HEK293 (cell line): ENCODE measurements around the gene HTR3B.
"Not testable (repeated sequence)": the region's sequence is repeated elsewhere in the genome, so short reads cannot be mapped to it uniquely, and the experiment has no call there.

ENCODE experiments used
- CTCF ChIA-PET: fragments of 350-600 bp; formaldehyde crosslinking; extraction: SDS; loops from one replicate; lab custom pipeline; 2021; ENCODE audit warnings: antibody characterized with exemption; lab: Yijun Ruan, JAX
- POLR2A ChIA-PET: fragments of 300-600 bp; formaldehyde crosslinking; extraction: SDS; loops from one replicate; lab custom pipeline; 2020; ENCODE audit warnings: antibody characterized with exemption, inconsistent platforms; lab: Yijun Ruan, JAX
- H3K27ac ChIP-seq: fragments of 200-500 bp; sonication (Bioruptor generic); 2 replicates; pipeline ENCODE4 v1.5.1; 2014; ENCODE audit warnings: low read depth, low read length, control low read depth, inconsistent platforms; ENCODE audit errors: extremely low read depth
- H3K36me3 ChIP-seq, 2 experiments: fragments of 200-500 bp in 1 of 2; sonication (Bioruptor generic) in 1 of 2; 1 replicate in 1 of 2; 2 replicates in 1 of 2; pipeline ENCODE4 v1.5.1; 2014 to 2017; ENCODE audit warnings: inconsistent platforms in 2 of 2, low read length in 2 of 2; ENCODE audit not compliant: control insufficient read depth in 2 of 2, insufficient read depth in 1 of 2
- H3K4me1 ChIP-seq: fragments of 200-500 bp; sonication (Bioruptor generic); 2 replicates; pipeline ENCODE4 v1.5.1; 2014; ENCODE audit warnings: mild to moderate bottlenecking, low read length, inconsistent platforms; ENCODE audit not compliant: control insufficient read depth, insufficient read depth
- H3K4me3 ChIP-seq: 2 replicates; pipeline ENCODE4 v1.5.1; 2011; ENCODE audit warnings: low read depth, mild to moderate bottlenecking, control low read depth, low read length, moderate library complexity
- H3K9me3 ChIP-seq: fragments of 200-500 bp; sonication (Bioruptor generic); 2 replicates; pipeline ENCODE4 v1.5.1; 2014; ENCODE audit warnings: low read depth, low read length, inconsistent platforms; ENCODE audit not compliant: control insufficient read depth, insufficient read depth
- IKZF3 ChIP-seq: fragments of 450-650 bp; IDR thresholded peaks from 2 replicates; pipeline ENCODE4 v1.5.0; 2018; ENCODE audit warnings: missing biosample characterization, mild to moderate bottlenecking, missing genetic modification characterization, moderate library complexity
- KLF10 ChIP-seq: fragments of 450-650 bp; IDR thresholded peaks from 2 replicates; pipeline ENCODE4 v1.5.1; 2018; ENCODE audit warnings: missing biosample characterization, mild to moderate bottlenecking, missing genetic modification characterization
- KLF17 ChIP-seq: fragments of 450-650 bp; formaldehyde crosslinking; IDR thresholded peaks from 2 replicates; pipeline ENCODE4 v1.5.1; 2016; ENCODE audit warnings: missing biosample characterization, missing genetic modification characterization
- MYNN ChIP-seq: fragments of 450-650 bp; formaldehyde crosslinking; IDR thresholded peaks from 2 replicates; pipeline ENCODE4 v1.5.1; 2016; ENCODE audit warnings: missing biosample characterization, missing genetic modification characterization, borderline replicate concordance
- MZF1 ChIP-seq: fragments of 450-650 bp; formaldehyde crosslinking; IDR thresholded peaks from 2 replicates; pipeline ENCODE4 v1.5.1; 2017; ENCODE audit warnings: missing biosample characterization, missing genetic modification characterization, borderline replicate concordance
- PRDM1 ChIP-seq: fragments of 450-650 bp; formaldehyde crosslinking; IDR thresholded peaks from 2 replicates; pipeline ENCODE4; 2016; ENCODE audit warnings: missing biosample characterization, missing genetic modification characterization
- SP7 ChIP-seq: fragments of 450-650 bp; formaldehyde crosslinking; IDR thresholded peaks from 2 replicates; pipeline ENCODE4 v1.5.1; 2016; ENCODE audit warnings: missing biosample characterization, missing genetic modification characterization
- ZBTB1 ChIP-seq: fragments of 450-650 bp; formaldehyde crosslinking; IDR thresholded peaks from 2 replicates; pipeline ENCODE4 v1.5.1; 2016; ENCODE audit warnings: missing biosample characterization, missing genetic modification characterization
- ZBTB17 ChIP-seq: fragments of 450-650 bp; formaldehyde crosslinking; IDR thresholded peaks from 2 replicates; pipeline ENCODE4 v1.5.1; 2016; ENCODE audit warnings: missing biosample characterization, missing genetic modification characterization
- ZNF19 ChIP-seq: fragments of 450-650 bp; formaldehyde crosslinking; IDR thresholded peaks from 2 replicates; pipeline ENCODE4; 2016; ENCODE audit warnings: missing biosample characterization, missing genetic modification characterization, low read depth
- ZNF23 ChIP-seq: fragments of 450-650 bp; formaldehyde crosslinking; IDR thresholded peaks from 2 replicates; pipeline ENCODE4 v1.5.1; 2016; ENCODE audit warnings: missing biosample characterization, missing genetic modification characterization, borderline replicate concordance
- ZNF311 ChIP-seq: fragments of 450-650 bp; formaldehyde crosslinking; IDR thresholded peaks from 2 replicates; pipeline ENCODE4 v1.5.1; 2017; ENCODE audit warnings: missing biosample characterization, missing genetic modification characterization, borderline replicate concordance
- ZNF394 ChIP-seq: fragments of 450-650 bp; formaldehyde crosslinking; IDR thresholded peaks from 2 replicates; pipeline ENCODE4 v1.5.1; 2016; ENCODE audit warnings: missing biosample characterization, missing genetic modification characterization, mild to moderate bottlenecking, moderate library complexity, borderline replicate concordance
- ZNF548 ChIP-seq: fragments of 450-650 bp; formaldehyde crosslinking; IDR thresholded peaks from 2 replicates; pipeline ENCODE4 v1.5.1; 2016; ENCODE audit warnings: missing biosample characterization, missing genetic modification characterization
- ZSCAN30 ChIP-seq: fragments of 450-650 bp; IDR thresholded peaks from 2 replicates; pipeline ENCODE4 v1.5.1; 2018; ENCODE audit warnings: missing biosample characterization, mild to moderate bottlenecking, missing genetic modification characterization, moderate library complexity
- TF ChIP-seq, protein P1 (sequence below): fragments of 450-650 bp; formaldehyde crosslinking; IDR thresholded peaks from 2 replicates; pipeline ENCODE4 v1.5.1; 2016; ENCODE audit warnings: missing biosample characterization, missing genetic modification characterization

HTR3B gene

GRCh38 chr11:113908098-113908497, 3.5 kb downstream of the HTR3B start (continued):
- TF ChIP-seq ZSCAN30 (tag by site-specific recombination) (0 out of 2 replicates have a peak, but pooled peaks have one; percentile 31), KLF10 (tag by site-specific recombination) (0 out of 2 replicates have a peak, but pooled peaks have one; percentile 37), IKZF3 (tag by site-specific recombination) (peak; percentile 85), ZNF311 (no peak), ZNF394 (tag by site-specific recombination) (no peak; the same call in 1 of the 2 replicates), MZF1 (tag by site-specific recombination) (peak; percentile 41; the same call in 1 of the 2 replicates), ZNF548 (tag by site-specific recombination) (no peak), SP7 (peak; percentile 83)

DNA sequence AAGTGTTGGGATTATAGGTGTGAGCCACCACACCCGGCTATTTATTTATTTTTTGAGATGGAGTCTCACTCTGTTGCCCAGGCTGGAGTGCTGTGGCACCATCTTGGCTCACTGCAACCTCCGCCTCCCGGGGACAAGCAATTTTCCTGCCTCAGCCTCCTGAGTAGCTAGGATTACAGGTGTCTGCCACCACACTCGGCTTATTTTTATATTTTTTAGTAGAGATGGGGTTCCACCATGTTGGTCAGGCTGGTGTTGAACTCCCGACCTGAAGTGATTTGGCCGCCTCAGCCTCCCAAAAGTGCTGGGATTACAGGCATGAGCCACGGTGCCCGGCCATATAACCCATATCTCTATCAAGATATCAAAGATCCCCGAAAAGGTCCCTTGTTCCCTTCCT, 6.9 kb downstream of the HTR3B start:
- POLR2A ChIA-PET = not testable (repeated sequence)
- CTCF ChIA-PET = interaction anchor here (1.6 kb wide), 1 partner anchor 15 kb away, joined by 5 read pairs; no protein-coding TSS in a partner anchor
- H3K4me1 ChIP-seq = peaks cover 14% of the 10 kb centered on the region

DNA sequence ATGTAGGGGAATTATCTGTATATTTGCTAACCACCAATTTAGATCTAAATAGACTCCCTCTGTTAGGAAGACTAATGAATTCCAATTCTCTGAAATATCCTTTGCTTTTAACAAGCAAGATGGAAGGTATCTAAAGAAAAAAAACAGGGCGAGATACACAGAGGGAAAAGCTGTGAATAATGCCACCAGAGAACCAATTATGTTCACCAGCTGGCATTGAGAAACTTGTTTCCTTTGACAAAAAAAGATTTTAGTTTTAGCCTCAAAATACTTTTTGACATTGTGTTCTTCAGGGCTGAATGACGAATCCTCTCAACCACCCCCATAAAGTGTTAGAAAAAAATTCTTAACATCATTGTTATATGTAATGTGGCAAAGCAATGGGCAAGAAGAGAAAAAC, 19.0 kb downstream of the HTR3B start:
- Histone ChIP-seq H3K4me1 (no peaks in the 10 kb centered on the region), H3K4me3 (no peak overlapping the region), H3K27ac (no peak overlapping the region), H3K36me3 (no peaks in the 10 kb centered on the region), H3K9me3 (no peaks in the 10 kb centered on the region)
- TF ChIP-seq KLF17 (tag by site-specific recombination) (no peak), ZNF19 (no peak), MYNN (no peak), ZBTB1 (no peak), ZNF23 (tag by site-specific recombination) (no peak)
- ChIA-PET POLR2A (no interaction called here), CTCF (interaction anchor here (1.1 to 1.8 kb wide), 2 partner anchors 28 to 337 kb away, joined by 3 to 5 read pairs; no protein-coding TSS in a partner anchor)

More for the DNA sequence above, 6.9 kb downstream of the HTR3B start:
- not testable (repeated sequence) for H3K4me3 ChIP-seq, H3K9me3 ChIP-seq, H3K27ac ChIP-seq, H3K36me3 ChIP-seq

- H3K36me3 ChIP-seq = no peaks in the 10 kb centered on the region
- ChIA-PET CTCF (interaction anchor here (0.6 to 0.8 kb wide), 2 partner anchors 12 to 268 kb away, joined by 5 to 6 read pairs; no protein-coding TSS in a partner anchor), POLR2A (no interaction called here)
- H3K4me1 ChIP-seq = no peaks in the 10 kb centered on the region
- H3K9me3 ChIP-seq = no peaks in the 10 kb centered on the region
- H3K27ac ChIP-seq = no peak overlapping the region
- TF ChIP-seq, protein P1, sequence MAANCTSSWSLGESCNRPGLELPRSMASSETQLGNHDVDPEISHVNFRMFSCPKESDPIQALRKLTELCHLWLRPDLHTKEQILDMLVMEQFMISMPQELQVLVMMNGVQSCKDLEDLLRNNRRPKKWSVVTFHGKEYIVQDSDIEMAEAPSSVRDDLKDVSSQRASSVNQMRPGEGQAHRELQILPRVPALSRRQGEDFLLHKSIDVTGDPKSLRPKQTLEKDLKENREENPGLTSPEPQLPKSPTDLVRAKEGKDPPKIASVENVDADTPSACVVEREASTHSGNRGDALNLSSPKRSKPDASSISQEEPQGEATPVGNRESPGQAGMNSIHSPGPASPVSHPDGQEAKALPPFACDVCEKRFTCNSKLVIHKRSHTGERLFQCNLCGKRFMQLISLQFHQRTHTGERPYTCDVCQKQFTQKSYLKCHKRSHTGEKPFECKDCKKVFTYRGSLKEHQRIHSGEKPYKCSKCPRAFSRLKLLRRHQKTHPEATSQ (tag by site-specific recombination) = no peak
- TF ChIP-seq ZBTB17 (peak; percentile 71; the same call in 1 of the 2 replicates), PRDM1 (tag by site-specific recombination) (peak; percentile 99)
- H3K4me3 ChIP-seq = no peak overlapping the region
These were observed 21.9 kb downstream of the HTR3B start for GRCh38 chr11:113926273-113927197.
